MCF 10A (cell line): ENCODE measurements around the gene KIRREL3. TPM values are rescaled to one million over a fixed set of nuclear protein-coding genes. Genes with fewer than 3 reads are reported as not detected.

Experiments
- BruUV-seq: library from RNA; stranded (reverse); fragments of 400-500 nt; replicated peaks from 2 replicates; lab custom pipeline; 2021; lab: Mats Ljungman, UMichigan
- CTCF ChIA-PET: fragments of 300-600 bp; sonication (Branson Sonifier 250); formaldehyde crosslinking; extraction: SDS; loops from one replicate; lab custom pipeline; 2021; ENCODE audit warnings: antibody characterized with exemption, inconsistent platforms; lab: Yijun Ruan, JAX
- POLR2A ChIA-PET: fragments of 300-600, 350-650 bp; sonication (Branson Sonifier 250); formaldehyde crosslinking; extraction: SDS; loops from one replicate; lab custom pipeline; 2020; ENCODE audit warnings: antibody characterized with exemption, inconsistent platforms; lab: Yijun Ruan, JAX
- DNase-seq: peaks from one replicate; pipeline ENCODE4 v3.0.0-alpha.2; 2018; ENCODE audit not compliant: unreplicated experiment
- H3K27ac Mint-ChIP-seq: one replicate; pipeline ENCODE4 v1.8.0; 2022; ENCODE audit warnings: mild to moderate bottlenecking, low read depth, mixed read lengths; ENCODE audit not compliant: unreplicated experiment
- H3K27me3 Mint-ChIP-seq: one replicate; pipeline ENCODE4 v1.8.0; 2022; ENCODE audit warnings: mixed read lengths; ENCODE audit not compliant: insufficient read depth, unreplicated experiment
- H3K36me3 Mint-ChIP-seq: one replicate; pipeline ENCODE4 v1.8.0; 2022; ENCODE audit warnings: mild to moderate bottlenecking, moderate library complexity, mixed read lengths; ENCODE audit not compliant: insufficient read depth, unreplicated experiment
- H3K4me1 Mint-ChIP-seq: one replicate; pipeline ENCODE4 v1.8.0; 2022; ENCODE audit warnings: mixed read lengths; ENCODE audit not compliant: insufficient read depth, unreplicated experiment
- H3K4me3 Mint-ChIP-seq: one replicate; pipeline ENCODE4 v1.8.0; 2022; ENCODE audit warnings: mild to moderate bottlenecking, moderate library complexity, mixed read lengths; ENCODE audit not compliant: unreplicated experiment
- H3K9me3 Mint-ChIP-seq: one replicate; pipeline ENCODE4 v1.8.0; 2022; ENCODE audit warnings: mixed read lengths; ENCODE audit not compliant: unreplicated experiment
- intact Hi-C: fragments of 100-400 bp; cut with micrococcal nuclease; formaldehyde crosslinking; loops from 2 replicates; pipeline ENCODE4 v1.14.1; 2022
- total RNA-seq: library from RNA; stranded (reverse); gene quantifications from 2 replicates; pipeline ENCODE4 v1.2.3, GENCODE V29; 2022
- TF ChIP-seq, protein P1 (sequence below): fragments of 200-600 bp; IDR thresholded peaks from one replicate; pipeline ENCODE4 v1.8.0; 2022; ENCODE audit warnings: antibody characterized with exemption, mild to moderate bottlenecking; ENCODE audit not compliant: unreplicated experiment

The KIRREL3 gene
- total RNA-seq, 1 experiment from 2014 or later: not detected

DNA sequence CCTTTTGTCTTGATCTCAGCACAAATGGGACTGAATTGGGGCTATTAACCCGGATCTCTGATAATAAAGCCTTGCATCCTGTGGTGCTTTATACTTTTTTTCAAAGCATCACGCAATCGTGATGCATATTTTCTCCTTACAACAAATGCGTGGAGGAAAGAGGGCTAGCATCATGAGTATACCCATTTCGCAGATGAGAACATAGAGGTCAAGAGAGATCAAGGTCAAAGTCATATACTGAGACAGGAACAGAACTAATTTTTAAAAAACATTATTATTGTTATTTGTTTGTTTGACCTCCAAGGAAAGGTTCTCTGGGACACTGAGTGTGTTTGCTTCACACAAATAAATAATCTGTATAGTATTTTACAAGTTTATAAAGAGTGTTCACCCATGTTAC, 453.9 kb downstream of the KIRREL3 start:
- Mint-ChIP-seq H3K4me1 (no peaks in the 10 kb centered on the region), H3K27ac (no peak overlapping the region), H3K36me3 (no peaks in the 10 kb centered on the region), H3K27me3 (peaks cover 33% of the 10 kb centered on the region), H3K9me3 (no peaks in the 10 kb centered on the region), H3K4me3 (no peak overlapping the region)
- ChIA-PET POLR2A (no interaction called here), CTCF (no interaction called here)
- intact Hi-C loops: no loop called here
- no peak for DNase-seq
- TF ChIP-seq, protein P1, sequence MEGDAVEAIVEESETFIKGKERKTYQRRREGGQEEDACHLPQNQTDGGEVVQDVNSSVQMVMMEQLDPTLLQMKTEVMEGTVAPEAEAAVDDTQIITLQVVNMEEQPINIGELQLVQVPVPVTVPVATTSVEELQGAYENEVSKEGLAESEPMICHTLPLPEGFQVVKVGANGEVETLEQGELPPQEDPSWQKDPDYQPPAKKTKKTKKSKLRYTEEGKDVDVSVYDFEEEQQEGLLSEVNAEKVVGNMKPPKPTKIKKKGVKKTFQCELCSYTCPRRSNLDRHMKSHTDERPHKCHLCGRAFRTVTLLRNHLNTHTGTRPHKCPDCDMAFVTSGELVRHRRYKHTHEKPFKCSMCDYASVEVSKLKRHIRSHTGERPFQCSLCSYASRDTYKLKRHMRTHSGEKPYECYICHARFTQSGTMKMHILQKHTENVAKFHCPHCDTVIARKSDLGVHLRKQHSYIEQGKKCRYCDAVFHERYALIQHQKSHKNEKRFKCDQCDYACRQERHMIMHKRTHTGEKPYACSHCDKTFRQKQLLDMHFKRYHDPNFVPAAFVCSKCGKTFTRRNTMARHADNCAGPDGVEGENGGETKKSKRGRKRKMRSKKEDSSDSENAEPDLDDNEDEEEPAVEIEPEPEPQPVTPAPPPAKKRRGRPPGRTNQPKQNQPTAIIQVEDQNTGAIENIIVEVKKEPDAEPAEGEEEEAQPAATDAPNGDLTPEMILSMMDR: no peak
- no TSS peak for BruUV-seq

DNA sequence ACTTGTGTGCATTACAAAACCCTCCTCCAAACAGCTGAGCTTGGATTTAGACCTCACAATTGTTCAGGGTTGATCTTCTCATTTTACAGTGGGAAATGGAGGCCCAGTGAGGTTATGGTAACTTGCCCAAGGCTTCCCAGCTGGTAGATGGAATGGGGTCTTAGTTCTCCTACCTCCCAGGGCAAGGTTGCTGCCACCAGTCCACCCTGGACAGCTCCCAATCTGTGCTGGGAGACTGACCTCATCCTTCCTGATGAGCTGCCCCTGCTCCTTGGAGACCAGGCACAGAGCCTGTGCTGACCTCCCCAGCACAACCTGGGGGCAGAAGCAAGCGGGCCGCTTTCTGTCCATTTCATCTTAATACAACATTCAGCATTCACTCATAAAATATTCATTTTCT, 454.4 kb downstream of the KIRREL3 start:
- BruUV-seq: no TSS peak

DNA sequence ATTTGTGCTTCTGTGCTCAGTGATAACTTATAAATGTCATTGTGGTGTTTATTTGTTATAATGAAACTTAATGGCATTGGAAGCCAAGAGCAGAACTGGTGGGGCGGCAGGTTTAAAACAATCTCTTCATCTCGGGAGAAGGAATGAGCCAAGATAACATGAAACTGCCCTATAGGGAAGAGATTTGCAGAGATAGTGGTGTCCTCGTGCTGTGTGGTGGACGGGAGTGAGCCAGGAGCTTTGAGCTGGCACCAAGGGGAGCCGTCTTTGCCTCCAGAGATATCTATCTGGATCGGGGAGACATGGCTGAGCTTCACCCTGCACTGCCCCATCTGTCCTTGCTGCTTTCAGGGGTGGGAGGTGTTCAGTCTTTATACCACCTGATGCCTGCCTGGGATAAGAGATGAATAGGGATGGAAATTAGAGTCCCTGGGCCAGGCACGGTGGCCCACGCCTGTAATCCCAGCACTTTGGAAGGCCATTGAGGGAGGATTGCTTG, 455.5 kb downstream of the KIRREL3 start:
- Mint-ChIP-seq H3K4me1 (no peaks in the 10 kb centered on the region), H3K27ac (no peak overlapping the region), H3K27me3 (peaks cover 33% of the 10 kb centered on the region), H3K9me3 (no peaks in the 10 kb centered on the region), H3K4me3 (no peak overlapping the region), H3K36me3 (no peaks in the 10 kb centered on the region)
- no TSS peak for BruUV-seq
- intact Hi-C loops: no loop called here
- ChIA-PET POLR2A (interaction anchor here (0.7 kb wide), 1 partner anchor 275 kb away, joined by 3 read pairs; no protein-coding TSS in a partner anchor), CTCF (no interaction called here)
- no peak for DNase-seq
- TF ChIP-seq, protein P1: no peak

More for the DNA sequence above, 454.4 kb downstream of the KIRREL3 start:
- POLR2A ChIA-PET: interaction anchor here (0.5 kb wide), 1 partner anchor 93 kb away, joined by 3 read pairs; no protein-coding TSS in a partner anchor
- intact Hi-C loops: no loop called here
- TF ChIP-seq, protein P1: no peak
- Mint-ChIP-seq H3K27ac (no peak overlapping the region), H3K4me3 (no peak overlapping the region), H3K4me1 (no peaks in the 10 kb centered on the region), H3K36me3 (no peaks in the 10 kb centered on the region), H3K9me3 (no peaks in the 10 kb centered on the region), H3K27me3 (peaks cover 33% of the 10 kb centered on the region)
- CTCF ChIA-PET: no interaction called here
- DNase-seq: no peak

DNA sequence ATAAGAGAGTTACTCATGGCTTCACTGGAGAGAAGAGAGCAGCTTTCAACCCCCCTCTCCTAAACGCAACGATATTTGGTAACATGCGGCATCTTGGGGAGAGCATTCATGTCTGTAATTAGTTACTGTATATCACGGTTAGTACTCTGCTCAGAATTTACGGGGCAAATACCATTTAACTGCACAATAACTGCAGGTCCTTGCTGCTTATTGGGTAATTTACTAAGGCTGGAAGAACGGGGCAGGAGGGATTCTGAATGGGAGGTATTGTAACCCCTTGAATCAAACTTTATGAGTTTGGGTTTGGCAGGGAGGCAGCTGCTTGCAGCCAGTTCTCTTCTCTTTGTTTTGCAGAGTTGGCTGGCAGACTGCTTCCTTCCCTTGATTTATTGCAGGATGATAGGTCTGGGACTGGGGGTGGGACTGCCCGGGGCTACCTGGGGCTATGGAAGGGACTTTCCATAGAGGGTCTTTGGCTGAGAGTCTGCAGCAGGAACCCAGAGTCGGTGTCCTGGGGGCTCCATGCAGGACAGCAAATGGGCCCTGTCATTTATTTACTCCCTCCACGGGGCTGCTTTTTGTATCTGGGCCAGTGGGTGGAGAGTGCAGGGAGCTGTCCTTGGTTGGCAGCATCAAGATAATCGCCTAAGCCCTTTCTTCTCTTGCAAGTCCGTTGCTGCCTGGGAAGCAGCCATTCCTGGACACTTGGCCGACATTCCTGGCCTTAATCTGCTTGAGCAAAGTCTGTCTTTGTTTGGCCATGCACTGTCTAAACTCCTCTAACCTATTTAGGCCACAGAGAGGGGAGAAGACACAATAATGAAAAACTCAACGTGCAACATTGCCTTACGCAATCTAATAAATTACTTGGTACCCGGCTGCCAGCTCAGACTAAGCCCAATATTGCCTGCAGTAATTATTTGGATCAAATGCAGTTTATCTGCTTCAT, 456.2 kb downstream of the KIRREL3 start:
- Mint-ChIP-seq H3K36me3 (no peaks in the 10 kb centered on the region), H3K27ac (no peak overlapping the region), H3K27me3 (peaks cover 33% of the 10 kb centered on the region), H3K9me3 (no peaks in the 10 kb centered on the region), H3K4me1 (no peaks in the 10 kb centered on the region), H3K4me3 (no peak overlapping the region)
- no TSS peak for BruUV-seq
- POLR2A ChIA-PET: interaction anchor here (0.7 kb wide), 1 partner anchor 276 kb away, joined by 3 read pairs; no protein-coding TSS in a partner anchor
- intact Hi-C loops: no loop called here
- CTCF ChIA-PET: interaction anchor here (0.6 kb wide), 1 partner anchor 1081 kb away, joined by 4 read pairs; no protein-coding TSS in a partner anchor
- TF ChIP-seq, protein P1: no peak
- DNase-seq: peak; percentile 13
